ENCODE data around the gene ANO4.

DNA sequence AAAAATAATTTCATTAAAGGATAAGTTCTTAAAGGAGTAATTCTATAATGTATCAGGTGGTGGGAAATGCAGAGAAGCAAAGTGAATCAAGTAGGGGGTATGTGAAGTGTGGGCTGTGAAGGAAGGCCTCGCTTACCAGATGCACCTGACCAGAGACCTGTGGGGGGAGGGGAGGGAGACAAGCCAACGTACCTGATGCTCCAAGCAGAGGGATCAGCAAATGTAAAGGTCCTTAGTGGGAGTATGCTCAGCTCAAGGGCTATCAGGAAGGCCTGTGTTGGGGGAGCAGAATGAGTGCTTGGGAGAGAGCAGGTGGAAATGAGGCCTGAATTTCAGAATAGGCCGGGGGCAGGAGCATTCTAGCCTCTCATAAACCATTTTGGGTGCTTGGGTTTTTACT is 57.1 kb downstream of the ANO4 start:
- TF ChIP-seq, protein P1, sequence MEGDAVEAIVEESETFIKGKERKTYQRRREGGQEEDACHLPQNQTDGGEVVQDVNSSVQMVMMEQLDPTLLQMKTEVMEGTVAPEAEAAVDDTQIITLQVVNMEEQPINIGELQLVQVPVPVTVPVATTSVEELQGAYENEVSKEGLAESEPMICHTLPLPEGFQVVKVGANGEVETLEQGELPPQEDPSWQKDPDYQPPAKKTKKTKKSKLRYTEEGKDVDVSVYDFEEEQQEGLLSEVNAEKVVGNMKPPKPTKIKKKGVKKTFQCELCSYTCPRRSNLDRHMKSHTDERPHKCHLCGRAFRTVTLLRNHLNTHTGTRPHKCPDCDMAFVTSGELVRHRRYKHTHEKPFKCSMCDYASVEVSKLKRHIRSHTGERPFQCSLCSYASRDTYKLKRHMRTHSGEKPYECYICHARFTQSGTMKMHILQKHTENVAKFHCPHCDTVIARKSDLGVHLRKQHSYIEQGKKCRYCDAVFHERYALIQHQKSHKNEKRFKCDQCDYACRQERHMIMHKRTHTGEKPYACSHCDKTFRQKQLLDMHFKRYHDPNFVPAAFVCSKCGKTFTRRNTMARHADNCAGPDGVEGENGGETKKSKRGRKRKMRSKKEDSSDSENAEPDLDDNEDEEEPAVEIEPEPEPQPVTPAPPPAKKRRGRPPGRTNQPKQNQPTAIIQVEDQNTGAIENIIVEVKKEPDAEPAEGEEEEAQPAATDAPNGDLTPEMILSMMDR (IDR thresholded peaks at IDR 0.05), result no peak
- no peak for TF ChIP-seq POLR2A (IDR thresholded peaks at IDR 0.05)
- no peak for TF ChIP-seq POLR2AphosphoS5 (IDR thresholded peaks at IDR 0.05; ENCODE audit: insufficient read depth in 1 of 2, low read depth in 1 of 2)
